ENCODE results near the gene SUCLG2. TPM values are rescaled to one million over a fixed set of nuclear protein-coding genes. Genes with fewer than 3 reads are reported as not detected.

Gene SUCLG2
- polyA plus RNA-seq, 1 donor (not counting 4 experiments of a cell fraction or from before 2014, with no cell fraction given) = 26.7 TPM

- H2AFZ ChIP-seq (ENCODE audit: control insufficient read depth, low read length) = no peak overlapping the region
- H3K9ac ChIP-seq (ENCODE audit: control insufficient read depth, extremely low read depth, insufficient read depth, low read length) = no peak overlapping the region
- H3K4me2 ChIP-seq (ENCODE audit: control insufficient read depth, extremely low read depth, insufficient read depth, low read depth, low read length) = no peak overlapping the region
- H3K36me3 ChIP-seq (ENCODE audit: control insufficient read depth in 2 of 2, extremely low read depth in 1 of 2, insufficient read depth in 2 of 2, low read length in 2 of 2) = peaks cover 0 to 1% of the 10 kb centered on the region in 2 experiments
- TF ChIP-seq CTCF (optimal IDR thresholded peaks at IDR 0.05 in 1 of 3, IDR thresholded peaks at IDR 0.05 in 1 of 3, conservative IDR thresholded peaks at IDR 0.05 in 1 of 3; ENCODE audit: extremely low read depth in 1 of 3, insufficient read depth in 2 of 3, low read length in 3 of 3) (no peak), EZH2 (IDR thresholded peaks at IDR 0.05; ENCODE audit: low read length) (no peak)
- no peak overlapping the region for H3K4me3 ChIP-seq (ENCODE audit: control insufficient read depth in 2 of 3, extremely low read depth in 1 of 3, insufficient read depth in 2 of 3, low read depth in 1 of 3, low read length in 3 of 3)
- H3K79me2 ChIP-seq (ENCODE audit: control insufficient read depth, insufficient read depth, low read length) = peaks cover 40% of the 10 kb centered on the region
- peaks cover 18% of the 10 kb centered on the region for H3K4me1 ChIP-seq (ENCODE audit: control insufficient read depth, extremely low read depth, insufficient read depth, low read length)
- H3K9me3 ChIP-seq (ENCODE audit: control insufficient read depth, low read depth, low read length) = no peaks in the 10 kb centered on the region
- no peak overlapping the region for H3K27ac ChIP-seq (ENCODE audit: control insufficient read depth, insufficient read depth, low read length)
- DNase-seq (ENCODE audit: low read depth, low spot score) = no peak
- H3K9me1 ChIP-seq (ENCODE audit: control insufficient read depth, extremely low read depth, insufficient read depth, low read length) = no peaks in the 10 kb centered on the region
- dilution Hi-C loops (cut with MboI; ENCODE audit: extremely low pct_ligation_motif_present, low sequenced_read_pairs) = no loop called here
- no peaks in the 10 kb centered on the region for H4K20me1 ChIP-seq (ENCODE audit: control insufficient read depth, extremely low read depth, insufficient read depth, low read length)
- FAIRE-seq = no peak
- no peaks in the 10 kb centered on the region for H3K27me3 ChIP-seq (ENCODE audit: control insufficient read depth, extremely low read depth, insufficient read depth, low read length)
Observed at GRCh38 chr3:67646586-67647234, 7.7 kb downstream of the SUCLG2 start.

- Histone ChIP-seq H3K79me2 (ENCODE audit: control insufficient read depth, insufficient read depth, low read length) (peaks cover 34% of the 10 kb centered on the region), H3K27me3 (ENCODE audit: control insufficient read depth, extremely low read depth, insufficient read depth, low read length) (no peaks in the 10 kb centered on the region)
- FAIRE-seq = no peak
Observed at GRCh38 chr3:67644827-67645226, 9.6 kb downstream of the SUCLG2 start.

More at GRCh38 chr3:67644827-67645226, 9.6 kb downstream of the SUCLG2 start:
- Histone ChIP-seq H2AFZ (ENCODE audit: control insufficient read depth, low read length) (no peak overlapping the region), H3K27ac (ENCODE audit: control insufficient read depth, insufficient read depth, low read length) (no peak overlapping the region), H3K9ac (ENCODE audit: control insufficient read depth, extremely low read depth, insufficient read depth, low read length) (no peak overlapping the region), H3K9me1 (ENCODE audit: control insufficient read depth, extremely low read depth, insufficient read depth, low read length) (no peaks in the 10 kb centered on the region), H3K4me1 (ENCODE audit: control insufficient read depth, extremely low read depth, insufficient read depth, low read length) (peaks cover 18% of the 10 kb centered on the region), H3K4me2 (ENCODE audit: control insufficient read depth, extremely low read depth, insufficient read depth, low read depth, low read length) (no peak overlapping the region), H3K36me3 (ENCODE audit: control insufficient read depth in 2 of 2, extremely low read depth in 1 of 2, insufficient read depth in 2 of 2, low read length in 2 of 2) (peaks cover 0 to 1% of the 10 kb centered on the region in 2 experiments), H4K20me1 (ENCODE audit: control insufficient read depth, extremely low read depth, insufficient read depth, low read length) (no peaks in the 10 kb centered on the region), H3K4me3 (ENCODE audit: control insufficient read depth in 2 of 3, extremely low read depth in 1 of 3, insufficient read depth in 2 of 3, low read depth in 1 of 3, low read length in 3 of 3) (no peak overlapping the region), H3K9me3 (ENCODE audit: control insufficient read depth, low read depth, low read length) (no peaks in the 10 kb centered on the region)
- DNase-seq (ENCODE audit: low read depth, low spot score) = no peak
- dilution Hi-C loops (cut with MboI; ENCODE audit: extremely low pct_ligation_motif_present, low sequenced_read_pairs) = no loop called here
- TF ChIP-seq EZH2 (IDR thresholded peaks at IDR 0.05; ENCODE audit: low read length) = no peak
- no peak for TF ChIP-seq CTCF (optimal IDR thresholded peaks at IDR 0.05 in 1 of 3, IDR thresholded peaks at IDR 0.05 in 1 of 3, conservative IDR thresholded peaks at IDR 0.05 in 1 of 3; ENCODE audit: extremely low read depth in 1 of 3, insufficient read depth in 2 of 3, low read length in 3 of 3)
